Measurements from ENCODE around the gene MRPL44. TPM values are rescaled to one million over a fixed set of nuclear protein-coding genes. Genes with fewer than 3 reads are reported as not detected.

The MRPL44 gene
- total and polyA plus RNA-seq, 2 of the 8 experiments (the other 6 are each of a cell fraction or from before 2014, with no cell fraction given): 32.0 to 53.2 TPM

DNA sequence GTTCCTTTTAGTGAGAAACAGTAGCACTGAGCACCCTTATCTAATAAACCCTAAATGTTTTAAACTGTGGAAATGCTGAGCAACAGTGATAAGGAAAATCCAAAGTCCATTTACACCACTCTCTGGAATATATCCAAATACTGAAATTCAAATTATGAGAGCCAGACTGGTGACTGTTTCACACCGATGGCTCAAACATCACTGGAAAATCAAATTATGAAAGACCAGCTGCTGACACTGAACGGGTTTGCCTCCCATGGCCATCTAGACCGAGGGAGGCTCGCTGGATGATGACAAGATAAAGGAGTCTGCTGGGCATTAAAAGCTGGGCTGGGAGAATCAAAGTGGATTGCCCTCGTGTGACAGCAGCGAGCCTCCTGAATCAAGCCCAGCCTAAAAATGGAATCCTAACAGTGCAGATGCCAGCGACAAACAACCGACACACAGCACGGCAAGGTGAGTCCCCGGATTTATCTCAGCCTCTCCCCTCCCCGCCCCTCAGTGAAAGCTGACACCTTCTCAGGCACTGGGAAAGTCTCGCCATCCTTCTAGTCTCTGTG, 51.5 kb downstream of the MRPL44 start:
- Histone ChIP-seq H3K14ac (ENCODE audit: insufficient read length) (no peak overlapping the region), H4K20me1 (replicated peaks in 1 of 2; ENCODE audit: control insufficient read depth in 1 of 2, insufficient read depth in 2 of 2, low read length in 2 of 2) (no peaks in the 10 kb centered on the region), H2BK15ac (ENCODE audit: low read length) (no peak overlapping the region), H3K4me2 (ENCODE audit: insufficient read depth in 1 of 2, low read depth in 2 of 2, low read length in 2 of 2) (peak overlapping the region; percentile 21 to 57; a peak in 3 of 4 replicates), H2AFZ (ENCODE audit: low read length) (peak overlapping the region; percentile 61; the same call in 1 of the 2 replicates), H3K56ac (replicated peaks; ENCODE audit: insufficient read length, low read depth, low read length) (no peak overlapping the region), H3K9ac (replicated peaks in 1 of 4; ENCODE audit: extremely low read depth in 1 of 4, low read depth in 3 of 4, low read length in 3 of 4) (no peak overlapping the region), H2BK120ac (replicated peaks; ENCODE audit: low read depth, low read length) (no peak overlapping the region), H3K23ac (ENCODE audit: insufficient read length) (no peak overlapping the region), H3K27ac (ENCODE audit: low read depth, low read length) (no peak overlapping the region), H2AK5ac (ENCODE audit: low read depth, low read length) (no peak overlapping the region), H3K4me3 (ENCODE audit: extremely low read depth in 1 of 4, insufficient read depth in 2 of 4, low read depth in 3 of 4, low read length in 4 of 4) (no peak overlapping the region; a peak in 1 of 8 replicates), H3K27me3 (replicated peaks in 1 of 4; ENCODE audit: control insufficient read depth in 3 of 4, extremely low read depth in 1 of 4, insufficient read depth in 3 of 4, low read length in 3 of 4) (no peaks in the 10 kb centered on the region), H3K4ac (replicated peaks; ENCODE audit: insufficient read length, low read depth, low read length) (no peak overlapping the region), H2BK5ac (ENCODE audit: low read depth, low read length) (no peak overlapping the region; the same call in 1 of the 2 replicates), H3K36me3 (ENCODE audit: control insufficient read depth in 2 of 4, insufficient read depth in 4 of 4, low read length in 3 of 4) (no peaks in the 10 kb centered on the region), H2BK20ac (ENCODE audit: low read length) (no peak overlapping the region), H3K79me2 (ENCODE audit: control insufficient read depth in 1 of 2, insufficient read depth in 2 of 2, low read length in 2 of 2) (no peaks in the 10 kb centered on the region; a peak in 1 of 4 replicates), H4K91ac (replicated peaks; ENCODE audit: insufficient read length, low read length) (no peak overlapping the region), H4K8ac (ENCODE audit: extremely low read depth, insufficient read depth, low read length) (peak overlapping the region; percentile 45; the same call in 1 of the 2 replicates), H3K79me1 (ENCODE audit: low read depth, low read length) (no peaks in the 10 kb centered on the region), H3K23me2 (ENCODE audit: low read depth, low read length) (no peaks in the 10 kb centered on the region), H4K5ac (ENCODE audit: insufficient read length, low read depth, low read length) (no peak overlapping the region), H3K18ac (ENCODE audit: extremely low read depth, low read length) (no peak overlapping the region; the same call in 1 of the 2 replicates), H3K9me3 (ENCODE audit: insufficient read depth in 2 of 2, low read depth in 1 of 2, low read length in 1 of 2) (no peaks in the 10 kb centered on the region), H2BK12ac (ENCODE audit: low read depth, low read length) (no peak overlapping the region), H3K4me1 (replicated peaks in 1 of 4; ENCODE audit: control insufficient read depth in 3 of 4, insufficient read depth in 4 of 4, low read length in 3 of 4) (peaks cover 0 to 12% (median 5%) of the 10 kb centered on the region in 4 experiments; a peak in 6 of 7 replicates)
- FAIRE-seq (peak; percentile 85), DNase-seq (ENCODE audit: low read depth in 1 of 2, low spot score in 2 of 2) (peak in 1 of 2 experiments; percentile 67)
- CTCF ChIA-PET (ENCODE audit: partially characterized antibody): interaction anchor here (0.6 to 4.6 kb wide), 13 partner anchors 12 to 338 kb away, joined by 3 to 30 read pairs (median 3); partner anchors contain the start of gene SERPINE2
- TF ChIP-seq TAF1 (IDR thresholded peaks at IDR 0.05; ENCODE audit: low read depth, low read length) (no peak), TBP (IDR thresholded peaks at IDR 0.05; ENCODE audit: low read depth, low read length) (0 out of 2 replicates have a peak, but pooled peaks have one; percentile 26)
- WGBS, 2 experiments (ENCODE audit: extremely low coverage in 1 of 2, insufficient coverage in 1 of 2, insufficient read length in 1 of 2, insufficient replicate concordance in 2 of 2, low coverage in 1 of 2, low lambda C conversion rate in 2 of 2, missing lambda C conversion rate in 1 of 2): 34% methylated on average over 12 of the region's 12 CpGs; no CpG with 5 or more reads in 1 of the 2 experiments
- POLR2A ChIA-PET (ENCODE audit: partially characterized antibody): interaction anchor here (1.1 kb wide), 1 partner anchor 52 kb away, joined by 3 read pairs; the partner anchor contains the start of gene MRPL44

Measured in H1 (cell line).